ENCODE measurements around the gene HMHB1.

HMHB1 gene

GRCh38 chr5:143862271-143862670 is 50.3 kb downstream of the HMHB1 start:
- in situ Hi-C loops (cut with MboI; ENCODE audit: low sequenced_read_pairs): no loop called here

- in situ Hi-C loops (cut with MboI; ENCODE audit: low sequenced_read_pairs): no loop called here
Measured at GRCh38 chr5:143865426-143866025, 53.6 kb downstream of the HMHB1 start.

Measured in HL-60/S4 (cell line).